ENCODE data around the gene TBX2. TPM values are rescaled to one million over a fixed set of nuclear protein-coding genes. Genes with fewer than 3 reads are reported as not detected.
A peak's percentile ranks its signal among the peaks of the same experiment; 100 is the strongest.

Gene TBX2
- total and polyA plus RNA-seq, 2 of the 13 experiments (the other 11 are each of a cell fraction or from before 2014, with no cell fraction given) = 2.8 to 15.3 TPM

DNA sequence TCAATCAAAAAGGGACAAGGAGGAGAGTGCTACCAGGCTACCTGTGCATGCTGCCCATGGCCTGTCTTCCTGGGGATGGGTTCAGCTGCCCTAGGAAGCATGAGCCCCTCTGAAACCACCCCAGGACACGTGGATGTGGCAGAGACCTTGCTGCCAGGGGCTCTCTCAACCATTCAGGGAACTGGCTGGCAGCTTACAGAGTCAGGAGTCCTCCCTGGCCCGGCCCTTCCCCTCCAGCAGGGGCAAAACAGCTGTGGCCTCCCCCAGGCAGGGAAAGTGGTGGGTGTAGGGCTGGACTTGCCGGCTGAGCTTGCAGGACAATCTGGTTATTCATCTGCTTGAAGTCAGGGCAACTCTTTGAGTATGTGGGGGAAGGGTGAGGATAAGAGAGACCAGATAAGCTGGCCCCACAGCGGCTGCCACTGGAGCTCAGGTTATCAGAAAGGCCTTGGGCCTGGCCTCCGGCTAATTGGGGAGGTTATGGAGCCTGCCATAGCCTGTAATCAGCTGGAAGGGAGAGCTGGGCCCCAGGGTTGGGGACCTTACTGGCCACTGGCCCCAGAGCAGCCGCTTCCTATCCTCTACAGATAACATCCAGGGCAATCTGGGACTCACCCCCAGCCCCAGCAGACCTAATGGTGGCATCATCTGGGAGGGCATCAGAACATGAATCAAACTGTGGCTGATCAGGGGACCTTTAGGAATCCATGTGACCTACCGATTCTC is 5.6 kb upstream of the TBX2 start (continued):
- TF ChIP-seq, protein P1, sequence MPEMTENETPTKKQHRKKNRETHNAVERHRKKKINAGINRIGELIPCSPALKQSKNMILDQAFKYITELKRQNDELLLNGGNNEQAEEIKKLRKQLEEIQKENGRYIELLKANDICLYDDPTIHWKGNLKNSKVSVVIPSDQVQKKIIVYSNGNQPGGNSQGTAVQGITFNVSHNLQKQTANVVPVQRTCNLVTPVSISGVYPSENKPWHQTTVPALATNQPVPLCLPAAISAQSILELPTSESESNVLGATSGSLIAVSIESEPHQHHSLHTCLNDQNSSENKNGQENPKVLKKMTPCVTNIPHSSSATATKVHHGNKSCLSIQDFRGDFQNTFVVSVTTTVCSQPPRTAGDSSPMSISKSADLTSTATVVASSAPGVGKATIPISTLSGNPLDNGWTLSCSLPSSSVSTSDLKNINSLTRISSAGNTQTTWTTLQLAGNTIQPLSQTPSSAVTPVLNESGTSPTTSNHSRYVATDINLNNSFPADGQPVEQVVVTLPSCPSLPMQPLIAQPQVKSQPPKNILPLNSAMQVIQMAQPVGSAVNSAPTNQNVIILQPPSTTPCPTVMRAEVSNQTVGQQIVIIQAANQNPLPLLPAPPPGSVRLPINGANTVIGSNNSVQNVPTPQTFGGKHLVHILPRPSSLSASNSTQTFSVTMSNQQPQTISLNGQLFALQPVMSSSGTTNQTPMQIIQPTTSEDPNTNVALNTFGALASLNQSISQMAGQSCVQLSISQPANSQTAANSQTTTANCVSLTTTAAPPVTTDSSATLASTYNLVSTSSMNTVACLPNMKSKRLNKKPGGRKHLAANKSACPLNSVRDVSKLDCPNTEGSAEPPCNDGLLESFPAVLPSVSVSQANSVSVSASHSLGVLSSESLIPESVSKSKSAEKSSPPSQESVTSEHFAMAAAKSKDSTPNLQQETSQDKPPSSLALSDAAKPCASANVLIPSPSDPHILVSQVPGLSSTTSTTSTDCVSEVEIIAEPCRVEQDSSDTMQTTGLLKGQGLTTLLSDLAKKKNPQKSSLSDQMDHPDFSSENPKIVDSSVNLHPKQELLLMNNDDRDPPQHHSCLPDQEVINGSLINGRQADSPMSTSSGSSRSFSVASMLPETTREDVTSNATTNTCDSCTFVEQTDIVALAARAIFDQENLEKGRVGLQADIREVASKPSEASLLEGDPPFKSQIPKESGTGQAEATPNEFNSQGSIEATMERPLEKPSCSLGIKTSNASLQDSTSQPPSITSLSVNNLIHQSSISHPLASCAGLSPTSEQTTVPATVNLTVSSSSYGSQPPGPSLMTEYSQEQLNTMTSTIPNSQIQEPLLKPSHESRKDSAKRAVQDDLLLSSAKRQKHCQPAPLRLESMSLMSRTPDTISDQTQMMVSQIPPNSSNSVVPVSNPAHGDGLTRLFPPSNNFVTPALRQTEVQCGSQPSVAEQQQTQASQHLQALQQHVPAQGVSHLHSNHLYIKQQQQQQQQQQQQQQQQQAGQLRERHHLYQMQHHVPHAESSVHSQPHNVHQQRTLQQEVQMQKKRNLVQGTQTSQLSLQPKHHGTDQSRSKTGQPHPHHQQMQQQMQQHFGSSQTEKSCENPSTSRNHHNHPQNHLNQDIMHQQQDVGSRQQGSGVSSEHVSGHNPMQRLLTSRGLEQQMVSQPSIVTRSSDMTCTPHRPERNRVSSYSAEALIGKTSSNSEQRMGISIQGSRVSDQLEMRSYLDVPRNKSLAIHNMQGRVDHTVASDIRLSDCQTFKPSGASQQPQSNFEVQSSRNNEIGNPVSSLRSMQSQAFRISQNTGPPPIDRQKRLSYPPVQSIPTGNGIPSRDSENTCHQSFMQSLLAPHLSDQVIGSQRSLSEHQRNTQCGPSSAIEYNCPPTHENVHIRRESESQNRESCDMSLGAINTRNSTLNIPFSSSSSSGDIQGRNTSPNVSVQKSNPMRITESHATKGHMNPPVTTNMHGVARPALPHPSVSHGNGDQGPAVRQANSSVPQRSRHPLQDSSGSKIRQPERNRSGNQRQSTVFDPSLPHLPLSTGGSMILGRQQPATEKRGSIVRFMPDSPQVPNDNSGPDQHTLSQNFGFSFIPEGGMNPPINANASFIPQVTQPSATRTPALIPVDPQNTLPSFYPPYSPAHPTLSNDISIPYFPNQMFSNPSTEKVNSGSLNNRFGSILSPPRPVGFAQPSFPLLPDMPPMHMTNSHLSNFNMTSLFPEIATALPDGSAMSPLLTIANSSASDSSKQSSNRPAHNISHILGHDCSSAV (CRISPR knock-in tag; IDR thresholded peaks at IDR 0.05; ENCODE audit: borderline replicate concordance) = no peak
- peak; percentile 25 for TF ChIP-seq GABPB1 (CRISPR knock-in tag; IDR thresholded peaks at IDR 0.05)
- TF ChIP-seq MEF2D (CRISPR knock-in tag; IDR thresholded peaks at IDR 0.05) = no peak
- peak; percentile 47 for TF ChIP-seq TEAD3 (CRISPR knock-in tag; optimal IDR thresholded peaks at IDR 0.05; ENCODE audit: borderline replicate concordance)
- TF ChIP-seq ZNF256 (CRISPR knock-in tag; conservative IDR thresholded peaks at IDR 0.05) = no peak; the same call in 1 of the 2 replicates
- TF ChIP-seq HES4 (CRISPR knock-in tag; IDR thresholded peaks at IDR 0.05; ENCODE audit: borderline replicate concordance) = no peak
- peak; percentile 73; the same call in 1 of the 2 replicates for TF ChIP-seq ZNF644 (CRISPR knock-in tag; IDR thresholded peaks at IDR 0.05; ENCODE audit: low read depth)
- TF ChIP-seq ZNF343 (CRISPR knock-in tag; IDR thresholded peaks at IDR 0.05) = peak; percentile 83; the same call in 1 of the 2 replicates
- TF ChIP-seq, protein P2, sequence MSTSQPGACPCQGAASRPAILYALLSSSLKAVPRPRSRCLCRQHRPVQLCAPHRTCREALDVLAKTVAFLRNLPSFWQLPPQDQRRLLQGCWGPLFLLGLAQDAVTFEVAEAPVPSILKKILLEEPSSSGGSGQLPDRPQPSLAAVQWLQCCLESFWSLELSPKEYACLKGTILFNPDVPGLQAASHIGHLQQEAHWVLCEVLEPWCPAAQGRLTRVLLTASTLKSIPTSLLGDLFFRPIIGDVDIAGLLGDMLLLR (CRISPR knock-in tag; IDR thresholded peaks at IDR 0.05) = no peak
- TF ChIP-seq RBAK (CRISPR knock-in tag; IDR thresholded peaks at IDR 0.05) = no peak
- no peak for TF ChIP-seq ZBTB42 (CRISPR knock-in tag; IDR thresholded peaks at IDR 0.05)
- no peak for TF ChIP-seq HNRNPH1 (optimal IDR thresholded peaks at IDR 0.05; ENCODE audit: low read depth, low read length)
- no peak for TF ChIP-seq ZBTB1 (CRISPR knock-in tag; IDR thresholded peaks at IDR 0.05; ENCODE audit: borderline replicate concordance)
- peak; percentile 75; the same call in 1 of the 2 replicates for TF ChIP-seq TGIF2 (CRISPR knock-in tag; IDR thresholded peaks at IDR 0.05)
- TF ChIP-seq MTF2 (CRISPR knock-in tag; IDR thresholded peaks at IDR 0.05; ENCODE audit: borderline replicate concordance) = no peak
- TF ChIP-seq, protein P3, sequence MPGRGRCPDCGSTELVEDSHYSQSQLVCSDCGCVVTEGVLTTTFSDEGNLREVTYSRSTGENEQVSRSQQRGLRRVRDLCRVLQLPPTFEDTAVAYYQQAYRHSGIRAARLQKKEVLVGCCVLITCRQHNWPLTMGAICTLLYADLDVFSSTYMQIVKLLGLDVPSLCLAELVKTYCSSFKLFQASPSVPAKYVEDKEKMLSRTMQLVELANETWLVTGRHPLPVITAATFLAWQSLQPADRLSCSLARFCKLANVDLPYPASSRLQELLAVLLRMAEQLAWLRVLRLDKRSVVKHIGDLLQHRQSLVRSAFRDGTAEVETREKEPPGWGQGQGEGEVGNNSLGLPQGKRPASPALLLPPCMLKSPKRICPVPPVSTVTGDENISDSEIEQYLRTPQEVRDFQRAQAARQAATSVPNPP (CRISPR knock-in tag; IDR thresholded peaks at IDR 0.05) = peak; percentile 59; the same call in 1 of the 2 replicates
- TF ChIP-seq ZNF780A (CRISPR knock-in tag; IDR thresholded peaks at IDR 0.05) = no peak
- TF ChIP-seq ZMAT3 (CRISPR knock-in tag; conservative IDR thresholded peaks at IDR 0.05) = no peak
- TF ChIP-seq ZMYM4 (CRISPR knock-in tag; IDR thresholded peaks at IDR 0.05) = peak; percentile 75
- TF ChIP-seq KLF13 (CRISPR knock-in tag; IDR thresholded peaks at IDR 0.05) = no peak
- no peak for TF ChIP-seq CEBPG (CRISPR knock-in tag; IDR thresholded peaks at IDR 0.05)
- 0 out of 2 replicates have a peak, but pooled peaks have one; percentile 53 for TF ChIP-seq PCBP1 (IDR thresholded peaks at IDR 0.05; ENCODE audit: borderline replicate concordance, low read depth, low read length)
